ENCODE data around the gene CRAMP1.

Gene CRAMP1

GRCh38 chr16:1723450-1724147 lies 111.4 kb downstream of the CRAMP1 start:
- in situ Hi-C loops (cut with HindIII; ENCODE audit: low pct_unique_long_range_greater_than_20kb, low sequenced_read_pairs) = no loop called here
- peak; percentile 50 to 55 for DNase-seq (ENCODE audit: low read depth in 1 of 2, low spot score in 1 of 2)
- TF ChIP-seq JUND (IDR thresholded peaks at IDR 0.05; ENCODE audit: low read depth) = no peak

- no peak for TF ChIP-seq JUND (IDR thresholded peaks at IDR 0.05; ENCODE audit: low read depth)
- DNase-seq (ENCODE audit: low read depth in 1 of 2, low spot score in 1 of 2) = no peak
- in situ Hi-C loops (cut with HindIII; ENCODE audit: low pct_unique_long_range_greater_than_20kb, low sequenced_read_pairs) = no loop called here
These were observed 112.3 kb downstream of the CRAMP1 start for GRCh38 chr16:1724491-1724890.

GRCh38 chr16:1726661-1727502 lies 114.7 kb downstream of the CRAMP1 start:
- TF ChIP-seq JUND (IDR thresholded peaks at IDR 0.05; ENCODE audit: low read depth) = no peak
- in situ Hi-C loops (cut with HindIII; ENCODE audit: low pct_unique_long_range_greater_than_20kb, low sequenced_read_pairs) = no loop called here
- DNase-seq (ENCODE audit: low read depth in 1 of 2, low spot score in 1 of 2) = no peak

Data from T47D (cell line).